Testis (tissue), 3 donors: ENCODE measurements around the gene FARP1. TPM values are rescaled to one million over a fixed set of nuclear protein-coding genes. Genes with fewer than 3 reads are reported as not detected.
A peak's percentile ranks its signal among the peaks of the same experiment; 100 is the strongest.

ENCODE experiments used
- DNase-seq: peaks from one replicate; pipeline ENCODE4 v3.0.0-alpha.2; 2019
- H3K27ac ChIP-seq, 2 donors: fragments of 200-600 bp; sonication (generic); one replicate each; pipeline ENCODE4 v1.5.1; 2019
- H3K27me3 ChIP-seq: fragments of 200-600 bp; sonication (generic); one replicate; pipeline ENCODE4 v1.5.1; 2019
- H3K36me3 ChIP-seq: fragments of 200-600 bp; sonication (generic); one replicate; pipeline ENCODE4 v1.5.1; 2017; ENCODE audit warnings: low read depth; ENCODE audit errors: missing control alignments
- H3K4me1 ChIP-seq: fragments of 200-600 bp; sonication (generic); one replicate; pipeline ENCODE4 v1.5.1; 2019
- H3K4me3 ChIP-seq, 2 donors: fragments of 200-600 bp; sonication (generic); one replicate each; pipeline ENCODE4 v1.5.1; 2017 to 2019
- H3K9me3 ChIP-seq: fragments of 200-600 bp; sonication (generic); one replicate; pipeline ENCODE4 v1.5.1; 2017
- CTCF ChIP-seq, 3 experiments: fragments of 450-650 bp in 2 of 3; fragments of 200-600 bp in 1 of 3; sonication (generic) in 1 of 3; IDR thresholded peaks; one replicate each; pipeline ENCODE4 v1.5.1; 2016 to 2019; ENCODE audit warnings: antibody characterized with exemption in 3 of 3, mild to moderate bottlenecking in 2 of 3, moderate library complexity in 1 of 3
- POLR2A ChIP-seq: fragments of 450-650 bp; IDR thresholded peaks from one replicate; pipeline ENCODE4 v1.6.1; 2017; ENCODE audit warnings: antibody characterized with exemption, mild to moderate bottlenecking, moderate library complexity
- WGBS, 2 donors: methylation state at CpG; one replicate each; pipeline ENCODE4 v1.1.5; 2018; 5-methylcytosine and 5-hydroxymethylcytosine counted together
- intact Hi-C: fragments of 100-400 bp; cut with DNase I; formaldehyde crosslinking; loops from one replicate; pipeline ENCODE4 v1.15.1; 2023; ENCODE audit warnings: low total_unique reads
- polyA plus RNA-seq: library from polyadenylated mRNA; stranded (reverse); fragments of 350-450 nt; fragmentation: Illumina TruSeq; extraction: RNeasy Lipid Tissue Mini Kit (QIAGEN cat#74804); gene quantifications from one replicate; pipeline ENCODE4 v1.2.3, GENCODE V29; 2014; ENCODE audit warnings: low read depth, low replicate concordance; ENCODE audit not compliant: insufficient read depth
- total RNA-seq, 2 donors: library from RNA; depleted of rRNA; stranded (reverse); fragments of >200 nt; gene quantifications; one replicate each; pipeline ENCODE4 v1.2.3, GENCODE V29; 2016

Gene FARP1
- total and polyA plus RNA-seq, 3 donors from 2014 or later = 54.0 to 130 (median 69.1) TPM

GRCh38 chr13:98303858-98304257 lies 161.0 kb downstream of the FARP1 start:
- no peaks in the 10 kb centered on the region for H3K27me3 ChIP-seq
- no peak overlapping the region for H3K4me3 ChIP-seq
- H3K4me1 ChIP-seq = peaks cover 18% of the 10 kb centered on the region
- H3K9me3 ChIP-seq = no peaks in the 10 kb centered on the region
- intact Hi-C loops = no loop called here
- no peak for DNase-seq
- WGBS, 2 donors = 85 to 90% methylated on average over 6 of the region's 6 CpGs
- no peak overlapping the region for H3K27ac ChIP-seq
- no peaks in the 10 kb centered on the region for H3K36me3 ChIP-seq
- TF ChIP-seq POLR2A (no peak), CTCF (IDR thresholded peaks at IDR 0.05) (no peak)

- no peak for TF ChIP-seq POLR2A
- no peak for TF ChIP-seq CTCF (IDR thresholded peaks at IDR 0.05)
- Histone ChIP-seq H3K27me3 (no peaks in the 10 kb centered on the region), H3K27ac (no peak overlapping the region), H3K36me3 (no peaks in the 10 kb centered on the region), H3K9me3 (no peaks in the 10 kb centered on the region), H3K4me1 (peaks cover 18% of the 10 kb centered on the region), H3K4me3 (no peak overlapping the region)
- WGBS, 2 donors = 76 to 81% methylated on average over 4 of the region's 4 CpGs
- no peak for DNase-seq
- intact Hi-C loops = no loop called here
Observed at GRCh38 chr13:98305670-98306069, 162.8 kb downstream of the FARP1 start.

DNA sequence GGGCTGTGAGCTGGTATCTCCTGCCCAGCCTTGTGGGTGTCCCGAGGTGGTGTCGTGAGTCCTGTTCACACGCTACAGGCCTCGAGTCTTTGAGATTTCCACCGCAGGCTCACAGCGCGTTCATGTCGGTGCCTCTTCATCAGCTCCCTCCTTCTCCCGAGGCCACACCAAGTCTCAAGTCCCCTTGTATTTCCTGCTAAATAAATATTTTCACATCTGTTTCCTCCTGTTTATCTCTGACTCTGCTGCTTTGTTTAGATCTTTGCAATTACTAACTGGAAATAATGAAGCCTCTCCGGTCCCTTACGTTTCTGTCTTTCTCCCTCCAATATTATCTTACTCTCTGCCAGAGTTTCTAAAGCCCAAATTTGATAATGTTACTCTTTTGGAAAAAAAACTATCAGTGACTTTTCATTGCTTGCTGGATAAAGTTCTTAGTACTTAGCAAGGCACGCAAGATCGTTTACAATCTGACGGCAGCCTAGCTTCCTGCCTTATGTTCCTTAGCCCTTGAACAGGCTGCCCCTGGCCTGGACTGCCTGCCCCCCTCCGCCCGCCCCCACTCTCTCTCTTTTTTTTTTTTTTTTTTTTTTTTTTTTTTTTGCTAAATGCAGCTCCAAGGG lies 164.7 kb downstream of the FARP1 start:
- H3K4me3 ChIP-seq = no peak overlapping the region
- H3K9me3 ChIP-seq = no peaks in the 10 kb centered on the region
- H3K27me3 ChIP-seq = no peaks in the 10 kb centered on the region
- no peaks in the 10 kb centered on the region for H3K36me3 ChIP-seq
- DNase-seq = peak; percentile 48
- H3K27ac ChIP-seq = peak overlapping the region in 1 of 2 donors; percentile 46
- no peak for TF ChIP-seq CTCF (IDR thresholded peaks at IDR 0.05)
- TF ChIP-seq POLR2A = no peak
- peaks cover 13% of the 10 kb centered on the region for H3K4me1 ChIP-seq
- intact Hi-C loops = no loop called here
- 27 to 39% methylated on average over 15 to 16 of the region's 16 CpGs for WGBS, 2 donors

- no peak overlapping the region for H3K4me3 ChIP-seq
- TF ChIP-seq CTCF (IDR thresholded peaks at IDR 0.05) = no peak
- TF ChIP-seq POLR2A = no peak
- H3K27me3 ChIP-seq = no peaks in the 10 kb centered on the region
- H3K27ac ChIP-seq = peak overlapping the region in 1 of 2 donors; percentile 46
- peaks cover 13% of the 10 kb centered on the region for H3K4me1 ChIP-seq
- no peaks in the 10 kb centered on the region for H3K36me3 ChIP-seq
- no peaks in the 10 kb centered on the region for H3K9me3 ChIP-seq
- intact Hi-C loops = no loop called here
- WGBS, 2 donors = 44 to 45% methylated on average over 20 of the region's 20 CpGs
- DNase-seq = no peak
Observed at GRCh38 chr13:98308086-98308911, 165.4 kb downstream of the FARP1 start.
